HG03025 (cell line): ENCODE data around the gene COMP.
"Not testable (repeated sequence)": the region's sequence is repeated elsewhere in the genome, so short reads cannot be mapped to it uniquely, and the experiment has no call there.

Experiments used
- ATAC-seq: cut with Tn5 transposase; IDR thresholded peaks from one replicate; pipeline ENCODE4 v1.9.1; 2021; ENCODE audit warnings: mild to moderate bottlenecking, moderate library complexity; ENCODE audit not compliant: unreplicated experiment, low FRiP score

COMP gene

GRCh38 chr19:18733762-18734332 lies 57.3 kb downstream of the COMP start:
- not testable (repeated sequence) for ATAC-seq

DNA sequence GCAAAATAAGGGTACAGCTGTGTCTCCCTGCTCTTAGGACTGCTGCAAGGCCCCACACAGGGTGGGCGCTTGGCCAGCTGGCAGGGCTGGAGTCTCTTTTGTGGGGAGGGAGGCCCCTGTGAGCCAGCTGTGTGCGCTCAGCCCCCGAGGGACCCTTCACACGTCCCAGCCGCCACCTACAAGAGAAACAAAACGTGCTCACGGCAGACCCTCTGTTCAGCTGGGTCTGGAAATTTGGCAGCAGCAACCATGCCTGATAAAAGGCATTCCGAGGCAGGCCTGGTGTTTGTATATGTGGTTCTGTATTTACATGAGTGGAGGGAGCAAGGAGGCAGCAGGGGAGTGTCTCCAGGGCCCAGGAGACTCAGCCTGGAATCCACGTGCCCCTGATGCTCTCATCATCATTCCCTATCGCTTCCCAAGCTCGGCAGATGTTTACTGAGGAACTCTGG lies 57.9 kb downstream of the COMP start:
- ATAC-seq, result no peak
